Uterus (tissue), 4 donors: ENCODE results near the gene NRG4. TPM values are rescaled to one million over a fixed set of nuclear protein-coding genes. Genes with fewer than 3 reads are reported as not detected.

Source experiments
- DNase-seq, 2 donors: peaks; one replicate each; pipeline ENCODE4 v3.0.0-alpha.2; 2019 to 2020
- H3K27ac ChIP-seq, 2 donors: fragments of 200-600 bp; sonication (generic); 1 replicate in 1 of 2; 2 replicates in 1 of 2; pipeline ENCODE4 v1.5.1; 2016 to 2018
- H3K27me3 ChIP-seq, 2 donors: fragments of 200-600 bp; sonication (generic); one replicate each; pipeline ENCODE4 v1.5.1; 2018 to 2019; ENCODE audit warnings: control low read depth in 1 of 2
- H3K36me3 ChIP-seq, 2 donors: fragments of 200-600 bp; sonication (generic); one replicate each; pipeline ENCODE4 v1.5.1; 2019; ENCODE audit warnings: control low read depth in 1 of 2
- H3K4me1 ChIP-seq, 2 donors: fragments of 200-600 bp; sonication (generic); one replicate each; pipeline ENCODE4 v1.5.1; 2018 to 2019; ENCODE audit warnings: control low read depth in 1 of 2
- H3K4me3 ChIP-seq, 2 donors: fragments of 200-600 bp; sonication (generic); 1 replicate in 1 of 2; 2 replicates in 1 of 2; pipeline ENCODE4 v1.5.1; 2018 to 2019; ENCODE audit warnings: mild to moderate bottlenecking in 1 of 2
- H3K9me3 ChIP-seq, 2 donors: fragments of 200-600 bp; sonication (generic); one replicate each; pipeline ENCODE4 v1.5.1; 2019; ENCODE audit warnings: control low read depth in 1 of 2
- CTCF ChIP-seq, 4 experiments: fragments of 200-600 bp in 2 of 4; fragments of 450-650 bp in 2 of 4; sonication (generic) in 2 of 4; IDR thresholded peaks; one replicate each; pipeline ENCODE4 v1.5.1; 2016 to 2019; ENCODE audit warnings: antibody characterized with exemption in 4 of 4, mild to moderate bottlenecking in 2 of 4, moderate library complexity in 1 of 4
- POLR2A ChIP-seq, 2 donors: fragments of 450-650 bp; IDR thresholded peaks; one replicate each; pipeline ENCODE4 v1.6.1; 2016; ENCODE audit warnings: antibody characterized with exemption in 2 of 2, mild to moderate bottlenecking in 1 of 2, moderate library complexity in 1 of 2
- intact Hi-C: fragments of 100-400 bp; cut with DNase I; formaldehyde crosslinking; loops from one replicate; pipeline ENCODE4 v1.15.1; 2023; ENCODE audit warnings: low total_unique reads
- total RNA-seq, 4 donors: library from RNA; depleted of rRNA in 3 of 4; stranded (reverse); fragments of >200 nt in 3 of 4; gene quantifications; one replicate each; pipeline versions ENCODE4 v1.1.0 to v1.2.4, GENCODE V29; 2014 to 2023
- donor health status: DM: yes; HTN: yes; CAD: no.

NRG4 gene
- total RNA-seq, 4 donors from 2014 or later = 0.21 TPM; not detected in 3

GRCh38 chr15:75942464-75942863 is 69.8 kb downstream of the NRG4 start:
- Histone ChIP-seq H3K27me3 (no peaks in the 10 kb centered on the region), H3K4me3 (no peak overlapping the region), H3K36me3 (no peaks in the 10 kb centered on the region), H3K4me1 (no peaks in the 10 kb centered on the region), H3K9me3 (no peaks in the 10 kb centered on the region), H3K27ac (no peak overlapping the region)
- intact Hi-C loops = no loop called here
- no peak for TF ChIP-seq POLR2A (IDR thresholded peaks at IDR 0.05)
- no peak for TF ChIP-seq CTCF (IDR thresholded peaks at IDR 0.05)
- DNase-seq = no peak

GRCh38 chr15:75930866-75931265 is 81.4 kb downstream of the NRG4 start:
- Histone ChIP-seq H3K27ac (no peak overlapping the region), H3K36me3 (no peaks in the 10 kb centered on the region)

GRCh38 chr15:75929799-75930565 is 82.2 kb downstream of the NRG4 start:
- Histone ChIP-seq H3K4me1 (no peaks in the 10 kb centered on the region), H3K27me3 (no peaks in the 10 kb centered on the region), H3K4me3 (no peak overlapping the region), H3K27ac (no peak overlapping the region), H3K36me3 (no peaks in the 10 kb centered on the region), H3K9me3 (no peaks in the 10 kb centered on the region)
- no peak for DNase-seq
- intact Hi-C loops = no loop called here
- no peak for TF ChIP-seq POLR2A (IDR thresholded peaks at IDR 0.05)
- no peak for TF ChIP-seq CTCF (IDR thresholded peaks at IDR 0.05)

More at GRCh38 chr15:75930866-75931265, 81.4 kb downstream of the NRG4 start:
- intact Hi-C loops = no loop called here
- Histone ChIP-seq H3K9me3 (no peaks in the 10 kb centered on the region), H3K4me3 (no peak overlapping the region), H3K27me3 (no peaks in the 10 kb centered on the region), H3K4me1 (no peaks in the 10 kb centered on the region)
- DNase-seq = no peak
- TF ChIP-seq CTCF (IDR thresholded peaks at IDR 0.05) (no peak), POLR2A (IDR thresholded peaks at IDR 0.05) (no peak)

GRCh38 chr15:75928680-75929608 is 83.3 kb downstream of the NRG4 start:
- no peaks in the 10 kb centered on the region for H3K36me3 ChIP-seq
- DNase-seq = no peak
- H3K4me1 ChIP-seq = no peaks in the 10 kb centered on the region
- no peak for TF ChIP-seq POLR2A (IDR thresholded peaks at IDR 0.05)
- intact Hi-C loops = no loop called here
- no peak overlapping the region for H3K4me3 ChIP-seq
- H3K9me3 ChIP-seq = no peaks in the 10 kb centered on the region
- H3K27ac ChIP-seq = no peak overlapping the region
- no peaks in the 10 kb centered on the region for H3K27me3 ChIP-seq

- Histone ChIP-seq H3K9me3 (no peaks in the 10 kb centered on the region), H3K27me3 (no peaks in the 10 kb centered on the region), H3K36me3 (no peaks in the 10 kb centered on the region), H3K4me1 (no peaks in the 10 kb centered on the region), H3K27ac (no peak overlapping the region), H3K4me3 (no peak overlapping the region)
- TF ChIP-seq CTCF (IDR thresholded peaks at IDR 0.05) (no peak), POLR2A (IDR thresholded peaks at IDR 0.05) (no peak)
- DNase-seq = no peak
- intact Hi-C loops = no loop called here
Observed at GRCh38 chr15:75927601-75928000, 84.6 kb downstream of the NRG4 start.
